Left ventricle myocardium inferior (tissue), 1 donor: Measurements from ENCODE around the gene PKNOX2. TPM values are rescaled to one million over a fixed set of nuclear protein-coding genes. Genes with fewer than 3 reads are reported as not detected.
A peak's percentile ranks its signal among the peaks of the same experiment; 100 is the strongest.

Experiments used
- DNase-seq: peaks from one replicate; pipeline ENCODE4 v3.0.0-alpha.2; 2020
- H3K27ac ChIP-seq: fragments of 200-600 bp; replicated peaks from 2 replicates; pipeline ENCODE4 v1.8.0; 2021
- H3K27me3 ChIP-seq: fragments of 200-600 bp; 2 replicates; pipeline ENCODE4 v1.8.0; 2021; ENCODE audit warnings: low read depth
- H3K36me3 ChIP-seq: fragments of 200-600 bp; 2 replicates; pipeline ENCODE4 v1.8.0; 2021
- H3K4me1 ChIP-seq: fragments of 200-600 bp; 2 replicates; pipeline ENCODE4 v1.8.0; 2021
- H3K4me3 ChIP-seq: fragments of 200-600 bp; 2 replicates; pipeline ENCODE4 v1.8.0; 2021; ENCODE audit warnings: mild to moderate bottlenecking, moderate library complexity
- H3K9me3 ChIP-seq: fragments of 200-600 bp; replicated peaks from 2 replicates; pipeline ENCODE4 v1.8.0; 2021
- intact Hi-C: fragments of 100-400 bp; cut with micrococcal nuclease; formaldehyde crosslinking; loops from one replicate; pipeline ENCODE4 v1.11.0; 2022
- total RNA-seq: library from RNA; stranded (reverse); fragmentation: NEBNext Ultra II Directional; extraction: Animal tissue kit (Norgen Biotek cat#: 25700); gene quantifications from one replicate; pipeline ENCODE4 v1.2.1, GENCODE V29; 2021
- TF ChIP-seq, protein P1 (sequence below): fragments of 200-600 bp; IDR thresholded peaks from 2 replicates; pipeline ENCODE4 v1.8.0; 2021; ENCODE audit warnings: antibody characterized with exemption, mild to moderate bottlenecking, borderline replicate concordance
- donor health status: DM: no; HTN: yes; CAD: no; lungs with severe emphysema.

Gene PKNOX2
- total RNA-seq, 1 donor from 2014 or later: 6.2 TPM

DNA sequence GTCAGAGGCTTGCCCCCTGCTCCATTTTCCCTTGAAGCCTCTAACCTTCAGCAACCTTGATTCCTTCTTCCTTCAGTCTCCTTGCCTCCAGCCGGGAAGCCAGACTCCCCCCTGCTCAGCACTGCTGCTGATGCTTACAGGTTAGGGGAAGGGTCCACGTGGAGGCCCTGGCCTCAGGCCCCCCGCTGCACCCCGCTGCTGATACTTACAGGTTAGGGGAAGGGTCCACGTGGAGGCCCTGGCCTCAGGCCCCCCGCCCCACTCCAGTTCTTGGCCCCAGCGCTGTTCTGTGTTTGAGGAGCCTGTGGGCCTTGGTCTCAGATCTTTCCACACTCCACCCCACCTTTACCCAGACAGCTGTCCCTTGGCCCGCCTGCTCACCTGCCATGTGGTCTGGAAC lies 25.6 kb upstream of the PKNOX2 start:
- intact Hi-C loops: loop anchor here (5.0 kb wide), 1 partner anchor 177 kb away; no protein-coding TSS in a partner anchor

DNA sequence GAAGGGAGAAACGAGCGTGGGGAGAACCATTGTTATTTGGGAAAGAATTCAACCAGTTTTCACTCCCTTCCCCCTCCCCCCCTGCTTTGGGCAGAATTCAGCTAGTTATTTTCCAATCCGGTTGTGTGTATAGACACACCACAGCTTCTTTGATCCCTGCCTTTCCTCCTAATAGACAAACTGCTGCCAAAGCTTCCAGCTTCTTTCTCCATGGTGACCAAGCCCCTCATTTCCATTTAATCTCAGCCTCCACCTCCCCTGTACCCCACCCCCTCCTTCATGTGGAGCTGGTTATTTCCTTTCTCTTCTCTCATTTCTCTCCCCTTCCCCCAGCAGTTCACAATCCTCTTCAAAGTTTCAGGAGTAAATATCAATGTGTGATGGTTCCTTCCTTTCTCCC lies 24.8 kb upstream of the PKNOX2 start:
- Histone ChIP-seq H3K27me3 (peaks cover 66% of the 10 kb centered on the region), H3K4me3 (no peak overlapping the region), H3K27ac (no peak overlapping the region), H3K9me3 (no peaks in the 10 kb centered on the region), H3K36me3 (no peaks in the 10 kb centered on the region), H3K4me1 (peaks cover 5% of the 10 kb centered on the region)
- no peak for DNase-seq
- TF ChIP-seq, protein P1, sequence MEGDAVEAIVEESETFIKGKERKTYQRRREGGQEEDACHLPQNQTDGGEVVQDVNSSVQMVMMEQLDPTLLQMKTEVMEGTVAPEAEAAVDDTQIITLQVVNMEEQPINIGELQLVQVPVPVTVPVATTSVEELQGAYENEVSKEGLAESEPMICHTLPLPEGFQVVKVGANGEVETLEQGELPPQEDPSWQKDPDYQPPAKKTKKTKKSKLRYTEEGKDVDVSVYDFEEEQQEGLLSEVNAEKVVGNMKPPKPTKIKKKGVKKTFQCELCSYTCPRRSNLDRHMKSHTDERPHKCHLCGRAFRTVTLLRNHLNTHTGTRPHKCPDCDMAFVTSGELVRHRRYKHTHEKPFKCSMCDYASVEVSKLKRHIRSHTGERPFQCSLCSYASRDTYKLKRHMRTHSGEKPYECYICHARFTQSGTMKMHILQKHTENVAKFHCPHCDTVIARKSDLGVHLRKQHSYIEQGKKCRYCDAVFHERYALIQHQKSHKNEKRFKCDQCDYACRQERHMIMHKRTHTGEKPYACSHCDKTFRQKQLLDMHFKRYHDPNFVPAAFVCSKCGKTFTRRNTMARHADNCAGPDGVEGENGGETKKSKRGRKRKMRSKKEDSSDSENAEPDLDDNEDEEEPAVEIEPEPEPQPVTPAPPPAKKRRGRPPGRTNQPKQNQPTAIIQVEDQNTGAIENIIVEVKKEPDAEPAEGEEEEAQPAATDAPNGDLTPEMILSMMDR: no peak
- intact Hi-C loops: loop anchor here (5.0 kb wide), 1 partner anchor 177 kb away; no protein-coding TSS in a partner anchor

More for the DNA sequence above, 25.6 kb upstream of the PKNOX2 start:
- Histone ChIP-seq H3K36me3 (no peaks in the 10 kb centered on the region), H3K9me3 (no peaks in the 10 kb centered on the region), H3K27ac (no peak overlapping the region), H3K4me3 (no peak overlapping the region), H3K4me1 (peaks cover 5% of the 10 kb centered on the region), H3K27me3 (peaks cover 58% of the 10 kb centered on the region)
- DNase-seq: no peak
- TF ChIP-seq, protein P1: no peak

DNA sequence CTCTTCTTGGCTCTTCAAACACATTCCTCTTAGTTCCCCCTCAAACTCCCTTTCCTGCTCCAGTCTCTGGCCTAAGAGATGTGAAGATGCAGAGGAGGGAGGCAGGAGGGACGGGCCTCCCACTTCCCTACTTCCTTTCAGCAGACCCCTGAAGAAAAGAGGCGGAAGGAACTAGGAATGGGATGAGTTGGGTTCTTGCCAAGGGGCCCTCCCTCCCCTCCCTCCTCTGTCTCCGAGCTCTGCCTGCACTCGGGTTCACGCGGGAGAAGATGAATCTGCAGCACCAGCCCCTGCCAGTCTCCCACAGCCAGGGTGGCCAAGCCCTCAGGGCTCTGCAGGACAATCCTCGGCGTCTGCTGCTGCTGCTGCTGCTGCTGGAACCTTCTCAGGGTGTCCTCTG lies 24.3 kb upstream of the PKNOX2 start:
- TF ChIP-seq, protein P1: no peak
- Histone ChIP-seq H3K27me3 (peaks cover 66% of the 10 kb centered on the region), H3K27ac (no peak overlapping the region), H3K9me3 (no peaks in the 10 kb centered on the region), H3K4me1 (peaks cover 5% of the 10 kb centered on the region), H3K36me3 (no peaks in the 10 kb centered on the region), H3K4me3 (no peak overlapping the region)
- DNase-seq: no peak
- intact Hi-C loops: no loop called here

DNA sequence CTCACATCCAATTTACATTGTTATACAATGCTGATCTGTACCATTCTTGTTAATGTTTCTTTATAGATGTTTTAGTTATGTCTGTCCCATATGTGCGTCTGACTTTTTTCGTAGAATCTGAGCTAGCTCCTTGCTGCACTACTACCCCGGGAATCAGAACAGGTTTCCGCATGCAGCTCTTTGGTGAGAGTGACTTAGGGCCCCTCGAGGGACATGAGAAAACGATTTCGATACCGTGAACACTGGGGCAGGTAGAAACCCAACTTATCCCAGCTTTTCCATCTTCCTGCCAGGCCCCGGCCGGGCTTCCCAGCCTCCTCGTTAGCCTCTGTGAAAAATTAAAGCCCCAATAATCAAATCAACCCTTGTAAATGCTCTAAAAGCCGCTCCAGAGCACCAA lies 23.4 kb upstream of the PKNOX2 start:
- intact Hi-C loops: no loop called here
- no peak for DNase-seq
- H3K4me3 ChIP-seq: no peak overlapping the region
- no peaks in the 10 kb centered on the region for H3K9me3 ChIP-seq
- peaks cover 5% of the 10 kb centered on the region for H3K4me1 ChIP-seq
- H3K27me3 ChIP-seq: peaks cover 64% of the 10 kb centered on the region
- H3K36me3 ChIP-seq: no peaks in the 10 kb centered on the region
- TF ChIP-seq, protein P1: no peak
- H3K27ac ChIP-seq: no peak overlapping the region

DNA sequence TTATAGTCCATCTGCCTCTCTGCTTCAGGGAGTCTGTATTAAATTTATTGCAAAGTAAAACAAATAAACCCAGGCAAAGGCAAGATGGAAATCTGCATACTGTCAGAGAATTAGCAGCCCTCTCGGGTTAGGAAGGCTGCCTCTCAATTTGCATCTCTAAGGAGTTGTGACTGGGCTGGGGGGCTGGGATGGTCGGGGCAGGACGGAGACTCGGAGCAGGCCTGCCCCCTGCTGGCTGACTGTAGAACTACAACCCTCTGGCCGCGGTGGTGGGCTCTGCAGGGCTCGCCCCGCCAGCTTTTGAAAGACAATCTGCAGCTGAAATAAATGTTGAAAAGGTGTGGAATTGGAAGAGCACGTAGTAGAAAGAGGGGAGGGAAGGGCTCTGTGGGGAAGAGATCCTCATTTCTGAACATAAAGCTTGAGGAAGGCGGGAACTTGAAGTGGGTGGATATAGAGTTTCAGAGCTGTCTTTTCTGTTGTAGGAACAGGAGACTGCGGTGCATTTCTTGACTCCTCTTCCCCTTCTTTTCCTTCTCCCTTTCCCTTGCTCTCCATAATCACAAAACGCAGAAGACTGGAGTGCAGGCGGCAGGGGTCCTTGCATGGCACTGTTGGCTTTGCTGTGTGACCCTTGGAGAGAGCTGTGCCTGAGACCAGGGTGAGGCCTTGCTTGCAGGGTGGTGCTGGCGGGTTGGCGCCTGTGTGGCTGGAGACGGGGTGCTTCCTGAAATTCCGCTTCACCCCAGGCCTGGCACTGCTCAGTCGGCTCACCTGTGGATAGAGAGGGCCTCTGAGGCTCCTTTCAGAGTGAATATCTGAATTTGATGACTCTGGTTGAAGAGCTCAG lies 22.6 kb upstream of the PKNOX2 start:
- Histone ChIP-seq H3K4me1 (peaks cover 5% of the 10 kb centered on the region), H3K4me3 (no peak overlapping the region), H3K27me3 (peaks cover 62% of the 10 kb centered on the region), H3K9me3 (no peaks in the 10 kb centered on the region), H3K27ac (no peak overlapping the region), H3K36me3 (no peaks in the 10 kb centered on the region)
- DNase-seq: peak; percentile 28
- intact Hi-C loops: no loop called here
- TF ChIP-seq, protein P1: peak; percentile 97
